BE2C (cell line): ENCODE data around the gene OLFM1.

Source experiments
- DNase-seq: peaks from one replicate; pipeline ENCODE4 v3.0.0-alpha.2; 2020
- H3K27me3 ChIP-seq: fragments of 250-450 bp; sonication (Bioruptor Pico); 2 replicates; pipeline ENCODE4 v1.5.1; 2020; ENCODE audit warnings: mild to moderate bottlenecking
- H3K36me3 ChIP-seq: fragments of 250-450 bp; sonication (Bioruptor Pico); 2 replicates; pipeline ENCODE4 v1.5.1; 2020; ENCODE audit warnings: mild to moderate bottlenecking
- H3K4me1 ChIP-seq: fragments of 250-450 bp; sonication (Bioruptor Pico); 2 replicates; pipeline ENCODE4 v1.5.1; 2020
- H3K4me3 ChIP-seq: 2 replicates; pipeline ENCODE4 v1.5.1; 2011; ENCODE audit warnings: low read depth, low read length
- H3K9me3 ChIP-seq: fragments of 250-450 bp; sonication (Bioruptor Pico); 2 replicates; pipeline ENCODE4 v1.5.1; 2020
- CTCF ChIP-seq: IDR thresholded peaks from 2 replicates; pipeline ENCODE4 v1.5.1; 2012; ENCODE audit warnings: mild to moderate bottlenecking, low read depth, low read length

The OLFM1 gene

DNA sequence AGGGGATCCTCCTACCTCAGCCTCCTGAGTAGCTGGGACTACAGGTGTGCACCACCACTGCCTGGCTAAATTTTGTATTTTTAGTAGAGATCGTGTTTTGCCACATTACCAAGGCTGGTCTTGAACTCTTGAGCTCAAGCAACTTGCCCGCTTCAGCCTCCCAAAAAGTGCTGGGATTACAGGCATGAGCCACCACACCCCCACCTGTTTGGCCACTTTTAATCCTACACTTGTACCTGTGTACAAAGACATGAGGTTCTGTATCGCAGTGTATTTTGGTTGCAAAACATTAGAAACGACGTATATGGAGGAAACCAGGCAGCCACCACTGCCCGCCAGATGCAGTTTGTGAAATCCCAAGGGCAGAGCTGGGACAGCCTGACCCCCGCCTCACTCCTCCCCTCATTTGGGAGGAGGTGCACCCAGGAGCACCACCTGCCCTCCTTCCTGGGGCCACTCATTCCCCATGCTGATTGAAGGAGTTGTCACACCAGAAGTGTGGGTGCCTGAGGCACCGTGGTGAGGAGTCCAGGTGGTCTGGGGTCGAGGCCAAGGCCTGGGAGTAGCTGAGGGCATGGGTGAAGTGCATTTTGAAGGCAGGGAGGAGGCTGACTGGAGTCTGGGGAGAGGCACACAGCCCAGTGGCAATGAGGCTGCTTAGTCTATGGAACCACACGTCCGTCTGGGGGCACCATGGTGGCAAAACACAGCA is 39.3 kb upstream of the OLFM1 start:
- Histone ChIP-seq H3K36me3 (no peaks in the 10 kb centered on the region), H3K9me3 (no peaks in the 10 kb centered on the region), H3K27me3 (no peaks in the 10 kb centered on the region)

DNA sequence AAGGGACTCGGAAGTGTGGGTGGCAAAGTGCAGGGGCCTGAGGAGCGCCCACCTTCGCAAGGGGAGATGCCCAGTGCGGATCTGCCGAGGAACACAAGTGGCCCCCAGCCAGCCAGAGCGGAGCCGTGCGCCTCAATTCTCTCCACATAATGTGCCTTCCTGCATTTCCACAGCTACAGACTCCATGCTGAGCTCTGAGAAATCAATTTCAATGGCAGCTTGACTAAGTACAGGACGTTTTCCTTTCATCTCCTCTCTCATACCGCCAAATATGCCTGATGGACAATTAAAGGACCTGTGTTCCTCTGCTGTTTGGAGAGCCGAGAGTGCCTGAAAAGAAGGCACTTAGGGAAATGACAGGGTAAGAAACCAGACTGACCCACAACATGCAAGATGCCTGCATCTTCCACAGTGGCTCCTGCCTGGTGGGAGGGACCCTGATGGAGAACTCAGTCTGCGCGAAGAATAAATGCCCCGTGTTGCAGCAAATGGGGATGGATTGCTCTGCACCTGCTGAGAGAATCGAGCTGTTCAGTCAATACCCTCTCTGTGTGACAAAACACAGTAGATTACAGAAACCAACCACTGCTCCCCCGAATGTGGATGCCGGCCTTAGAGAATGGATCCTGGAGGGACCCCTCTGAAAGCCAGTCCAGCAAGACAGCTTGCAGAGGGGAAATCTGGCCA is 38.6 kb upstream of the OLFM1 start:
- no peak for DNase-seq
- H3K9me3 ChIP-seq, result no peaks in the 10 kb centered on the region
- no peaks in the 10 kb centered on the region; the same call in 1 of the 2 replicates for H3K4me1 ChIP-seq
- no peaks in the 10 kb centered on the region for H3K27me3 ChIP-seq
- H3K4me3 ChIP-seq, result no peak overlapping the region
- H3K36me3 ChIP-seq, result no peaks in the 10 kb centered on the region
- no peak for TF ChIP-seq CTCF

More for the DNA sequence above, 39.3 kb upstream of the OLFM1 start:
- H3K4me3 ChIP-seq, result no peak overlapping the region
- no peak for DNase-seq
- no peak for TF ChIP-seq CTCF
- H3K4me1 ChIP-seq, result no peaks in the 10 kb centered on the region; the same call in 1 of the 2 replicates

- Histone ChIP-seq H3K27me3 (no peaks in the 10 kb centered on the region), H3K4me3 (no peak overlapping the region), H3K4me1 (no peaks in the 10 kb centered on the region; the same call in 1 of the 2 replicates), H3K36me3 (no peaks in the 10 kb centered on the region), H3K9me3 (no peaks in the 10 kb centered on the region)
- DNase-seq, result no peak
- no peak for TF ChIP-seq CTCF
Observed at GRCh38 chr9:135049460-135049859, 38.0 kb upstream of the OLFM1 start.

- no peaks in the 10 kb centered on the region for H3K9me3 ChIP-seq
- TF ChIP-seq CTCF, result no peak
- H3K4me1 ChIP-seq, result no peaks in the 10 kb centered on the region; the same call in 1 of the 2 replicates
- no peaks in the 10 kb centered on the region for H3K27me3 ChIP-seq
- no peaks in the 10 kb centered on the region for H3K36me3 ChIP-seq
- no peak overlapping the region for H3K4me3 ChIP-seq
- no peak for DNase-seq
Observed at GRCh38 chr9:135050072-135050990, 37.1 kb upstream of the OLFM1 start.

- H3K36me3 ChIP-seq, result no peaks in the 10 kb centered on the region
- no peaks in the 10 kb centered on the region for H3K27me3 ChIP-seq
- H3K4me3 ChIP-seq, result no peak overlapping the region
- no peak for TF ChIP-seq CTCF
- no peaks in the 10 kb centered on the region; the same call in 1 of the 2 replicates for H3K4me1 ChIP-seq
- H3K9me3 ChIP-seq, result no peaks in the 10 kb centered on the region
- no peak for DNase-seq
Observed at GRCh38 chr9:135051316-135052038, 36.0 kb upstream of the OLFM1 start.
